GM13976 (cell line): ENCODE results near the gene NAP1L4.

ENCODE experiments used
- DNase-seq: peaks from one replicate; pipeline ENCODE4 v3.0.0; 2012; ENCODE audit warnings: low spot score
- CTCF ChIP-seq: IDR thresholded peaks from 2 replicates; pipeline ENCODE4 v1.5.1; 2012; ENCODE audit warnings: borderline replicate concordance, mild to moderate bottlenecking; ENCODE audit not compliant: insufficient read depth; ENCODE audit errors: extremely low read depth, missing control alignments, control extremely low read depth
- in situ Hi-C: fragments of 300-500 bp; cut with MboI; formaldehyde crosslinking; loops from one replicate; pipeline ENCODE4 v1.12.0; 2022; ENCODE audit warnings: low sequenced_read_pairs, mixed read lengths, inconsistent platforms; ENCODE audit not compliant: unreplicated experiment

Gene NAP1L4

GRCh38 chr11:2933375-2934020 lies 58.6 kb downstream of the NAP1L4 start:
- DNase-seq, result peak; percentile 29
- in situ Hi-C loops, result no loop called here
- TF ChIP-seq CTCF, result no peak

GRCh38 chr11:2932850-2933251 lies 59.3 kb downstream of the NAP1L4 start:
- no peak for DNase-seq
- in situ Hi-C loops, result no loop called here
- TF ChIP-seq CTCF, result no peak

GRCh38 chr11:2931771-2932738 lies 60.1 kb downstream of the NAP1L4 start:
- no peak for TF ChIP-seq CTCF
- in situ Hi-C loops, result no loop called here
- DNase-seq, result peak; percentile 31

GRCh38 chr11:2931420-2931746 lies 60.7 kb downstream of the NAP1L4 start:
- DNase-seq, result peak; percentile 33
- in situ Hi-C loops, result no loop called here
- TF ChIP-seq CTCF, result no peak

- TF ChIP-seq CTCF, result peak; percentile 69
- peak; percentile 85 for DNase-seq
- in situ Hi-C loops, result no loop called here
Measured at GRCh38 chr11:2930704-2931419, 61.3 kb downstream of the NAP1L4 start.

- in situ Hi-C loops, result no loop called here
- DNase-seq, result peak; percentile 84
- TF ChIP-seq CTCF, result peak; percentile 49
Measured at GRCh38 chr11:2929950-2930703, 62.0 kb downstream of the NAP1L4 start.
